SK-N-SH (cell line): ENCODE results near the gene SERPINH1. TPM values are rescaled to one million over a fixed set of nuclear protein-coding genes. Genes with fewer than 3 reads are reported as not detected.

Source experiments
- CTCF ChIA-PET: fragments of 300-600, 350-600 bp; formaldehyde crosslinking; extraction: SDS; loops from one replicate; lab custom pipeline; 2021; lab: Yijun Ruan, JAX
- POLR2A ChIA-PET: fragments of 350-600 bp; sonication (Branson Sonifier 250); formaldehyde crosslinking; extraction: SDS; loops from one replicate; lab custom pipeline; 2020; ENCODE audit warnings: antibody characterized with exemption, inconsistent platforms; lab: Yijun Ruan, JAX
- DNase-seq: peaks from one replicate; pipeline ENCODE4 v3.0.0; 2012
- H2AFZ ChIP-seq: fragments of 200-600 bp; sonication (generic); 2 replicates; pipeline ENCODE4 v1.8.1; 2016; ENCODE audit warnings: antibody characterized with exemption, mild to moderate bottlenecking, low read depth
- H3F3A ChIP-seq: fragments of 200-600 bp; sonication (generic); replicated peaks from 2 replicates; pipeline ENCODE3; 2016; ENCODE audit warnings: antibody characterized with exemption, mild to moderate bottlenecking; ENCODE audit not compliant: insufficient read depth
- H3K27ac ChIP-seq, 2 experiments: fragments of 200-500 bp in 1 of 2; fragments of 200-600 bp in 1 of 2; sonication (Bioruptor generic) in 1 of 2; sonication (generic), shearing (Covaris generic) in 1 of 2; 2 replicates each; pipeline versions ENCODE4 v1.5.1 to v1.6.1; 2014 to 2016; ENCODE audit warnings: low read depth in 2 of 2, inconsistent platforms in 1 of 2, low read length in 1 of 2, mild to moderate bottlenecking in 1 of 2, mixed read lengths in 1 of 2
- H3K27me3 ChIP-seq: fragments of 200-600 bp; sonication (generic), shearing (Covaris generic); 2 replicates; pipeline ENCODE4 v1.6.1; 2016; ENCODE audit warnings: mixed run types; ENCODE audit not compliant: insufficient read depth
- H3K36me3 ChIP-seq, 2 experiments: fragments of 200-500 bp in 1 of 2; fragments of 200-600 bp in 1 of 2; sonication (Bioruptor generic) in 1 of 2; sonication (generic) in 1 of 2; replicated peaks in 1 of 2; 2 replicates each; pipeline versions ENCODE3 to v1.5.1; 2014 to 2016; ENCODE audit warnings: low read length in 1 of 2, mild to moderate bottlenecking in 1 of 2; ENCODE audit not compliant: insufficient read depth in 2 of 2, control insufficient read depth in 1 of 2
- H3K4me1 ChIP-seq, 2 experiments: fragments of 200-500 bp in 1 of 2; fragments of 200-600 bp in 1 of 2; sonication (Bioruptor generic) in 1 of 2; sonication (generic), shearing (Covaris generic) in 1 of 2; 2 replicates each; pipeline versions ENCODE4 v1.5.1 to v1.6.1; 2014 to 2016; ENCODE audit warnings: low read depth in 1 of 2, low read length in 1 of 2, mixed run types in 1 of 2; ENCODE audit not compliant: insufficient read depth in 2 of 2, control insufficient read depth in 1 of 2
- H3K4me2 ChIP-seq: fragments of 200-600 bp; sonication (generic), shearing (Covaris generic); 2 replicates; pipeline ENCODE4 v1.6.1; 2017; ENCODE audit warnings: mixed run types
- H3K4me3 ChIP-seq, 2 experiments: fragments of 200-500 bp in 1 of 2; fragments of 200-600 bp in 1 of 2; sonication (Bioruptor generic) in 1 of 2; sonication (generic), shearing (Covaris generic) in 1 of 2; 2 replicates each; pipeline versions ENCODE4 v1.5.1 to v1.8.1; 2014 to 2016; ENCODE audit warnings: low read depth in 2 of 2, inconsistent platforms in 1 of 2, low read length in 1 of 2, mild to moderate bottlenecking in 1 of 2, mixed read lengths in 1 of 2, moderate library complexity in 1 of 2
- H3K79me2 ChIP-seq: fragments of 200-600 bp; sonication (generic); 2 replicates; pipeline ENCODE4 v1.8.1; 2017; ENCODE audit warnings: mild to moderate bottlenecking; ENCODE audit not compliant: insufficient read depth
- H3K9ac ChIP-seq: fragments of 200-600 bp; sonication (generic); 2 replicates; pipeline ENCODE4 v1.6.1; 2017; ENCODE audit warnings: mixed run types
- H3K9me2 ChIP-seq: fragments of 200-600 bp; sonication (generic); 2 replicates; pipeline ENCODE4 v1.6.1; 2017; ENCODE audit warnings: mixed run types
- H3K9me3 ChIP-seq: fragments of 200-600 bp; sonication (generic); 2 replicates; pipeline ENCODE4 v1.6.1; 2017; ENCODE audit warnings: mixed run types, mild to moderate bottlenecking, moderate library complexity
- H4K20me1 ChIP-seq: fragments of 200-600 bp; sonication (generic); 2 replicates; pipeline ENCODE4 v1.6.1; 2017; ENCODE audit warnings: mild to moderate bottlenecking, mixed run types; ENCODE audit not compliant: insufficient read depth
- ELF1 ChIP-seq: IDR thresholded peaks from 2 replicates; pipeline ENCODE4 v1.4.0; 2012
- EP300 ChIP-seq, 2 experiments: IDR thresholded peaks; 2 replicates each; pipeline versions ENCODE4 v1.4.0 to v1.6.1; 2012; ENCODE audit warnings: borderline replicate concordance in 1 of 2, low read depth in 1 of 2, low read length in 1 of 2
- FOXJ3 ChIP-seq: sonication (generic); formaldehyde crosslinking; IDR thresholded peaks from 2 replicates; pipeline ENCODE4 v1.5.1; 2020; ENCODE audit warnings: mild to moderate bottlenecking, missing genetic modification reagents
- FOXM1 ChIP-seq: IDR thresholded peaks from 2 replicates; pipeline ENCODE4 v1.4.0; 2012; ENCODE audit warnings: low read depth, mild to moderate bottlenecking
- MXI1 ChIP-seq: IDR thresholded peaks from 2 replicates; pipeline ENCODE4 v1.6.1; 2012; ENCODE audit warnings: mild to moderate bottlenecking, low read depth, low read length, improper control_type of control experiment
- NFIC ChIP-seq: IDR thresholded peaks from 2 replicates; pipeline ENCODE4 v1.4.0; 2012; ENCODE audit warnings: borderline replicate concordance
- RFX5 ChIP-seq: IDR thresholded peaks from 2 replicates; pipeline ENCODE4 v1.6.1; 2012; ENCODE audit warnings: mild to moderate bottlenecking, improper control_type of control experiment, low read length
- SIN3A ChIP-seq: IDR thresholded peaks from 2 replicates; pipeline ENCODE4 v1.6.1; 2012; ENCODE audit warnings: low read depth, mild to moderate bottlenecking, low read length, moderate library complexity, borderline replicate concordance
- TAF1 ChIP-seq: IDR thresholded peaks from 2 replicates; pipeline ENCODE4 v1.6.1; 2012; ENCODE audit warnings: low read depth, mild to moderate bottlenecking, low read length, moderate library complexity, borderline replicate concordance
- WGBS: methylation state at CpG from one replicate; pipeline ENCODE4 v1.1.6; 2017; ENCODE audit warnings: low lambda C conversion rate; 5-methylcytosine and 5-hydroxymethylcytosine counted together
- polyA plus RNA-seq, 3 experiments: library from polyadenylated mRNA; depleted of rRNA; stranded (reverse); fragments of >200 nt; gene quantifications; 2 replicates each; pipeline ENCODE4 v1.2.3, GENCODE V29; 2012
- TF ChIP-seq, protein P1 (sequence below): fragments of 150-350 bp; IDR thresholded peaks from 2 replicates; pipeline ENCODE4 v1.6.1; 2017; ENCODE audit warnings: antibody characterized with exemption, low read length, low read depth, borderline replicate concordance
- TF ChIP-seq, protein P2 (sequence below): IDR thresholded peaks from 2 replicates; pipeline ENCODE4 v1.4.0; 2012; ENCODE audit warnings: low read depth, borderline replicate concordance
- TF ChIP-seq, protein P3 (sequence below): fragments of 200-600 bp; sonication (generic); IDR thresholded peaks from 2 replicates; pipeline ENCODE4 v1.6.1; 2017; ENCODE audit warnings: antibody characterized with exemption, mild to moderate bottlenecking, moderate library complexity
- TF ChIP-seq, protein P4 (sequence below): fragments of 150-350 bp; IDR thresholded peaks from 2 replicates; pipeline ENCODE4 v1.6.1; 2016; ENCODE audit warnings: mild to moderate bottlenecking, low read depth, low read length

The SERPINH1 gene
- polyA plus RNA-seq, 1 of the 3 experiments (the other 2 are of a cell fraction) = 293 TPM

DNA sequence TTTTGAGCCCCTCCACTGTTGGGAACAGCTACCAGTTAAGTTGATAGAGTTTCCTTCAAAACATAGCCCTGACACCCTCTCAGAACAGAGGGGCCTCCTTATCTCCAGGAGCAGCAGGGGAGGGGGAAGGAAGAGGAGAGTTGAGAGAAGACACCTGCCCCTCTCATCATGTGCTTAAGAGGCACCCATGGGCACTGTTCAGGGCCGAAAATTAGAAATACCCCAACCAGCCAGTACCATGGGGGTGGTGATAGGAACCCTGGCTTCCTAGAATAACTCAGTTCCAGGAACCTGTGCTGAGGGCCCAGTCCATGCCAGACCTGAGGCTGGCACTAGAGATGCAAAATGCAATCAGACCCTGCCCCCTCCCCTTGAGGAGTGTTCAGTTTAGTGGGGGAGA is 27.0 kb upstream of the SERPINH1 start:
- Histone ChIP-seq H3K36me3 (no peaks in the 10 kb centered on the region), H3K4me1 (peaks cover 0 to 10% of the 10 kb centered on the region in 2 experiments; a peak in 1 of 4 replicates), H3K9me2 (no peaks in the 10 kb centered on the region), H3K27me3 (no peaks in the 10 kb centered on the region), H3K4me3 (no peak overlapping the region), H3K9me3 (no peaks in the 10 kb centered on the region), H2AFZ (no peak overlapping the region), H3K4me2 (no peak overlapping the region), H3F3A (no peaks in the 10 kb centered on the region), H3K9ac (no peak overlapping the region), H3K79me2 (no peaks in the 10 kb centered on the region), H4K20me1 (no peaks in the 10 kb centered on the region), H3K27ac (no peak overlapping the region)
- no peak for DNase-seq
- no CpG with 5 or more reads among the region's 1 CpG for WGBS
- CTCF ChIA-PET = interaction anchor here (0.6 to 15.4 kb wide), 9 partner anchors 9 to 207 kb away, joined by 3 to 275 read pairs (median 6); partner anchors contain the start of genes GDPD5 and KLHL35
- POLR2A ChIA-PET = no interaction called here
- TF ChIP-seq, protein P1, sequence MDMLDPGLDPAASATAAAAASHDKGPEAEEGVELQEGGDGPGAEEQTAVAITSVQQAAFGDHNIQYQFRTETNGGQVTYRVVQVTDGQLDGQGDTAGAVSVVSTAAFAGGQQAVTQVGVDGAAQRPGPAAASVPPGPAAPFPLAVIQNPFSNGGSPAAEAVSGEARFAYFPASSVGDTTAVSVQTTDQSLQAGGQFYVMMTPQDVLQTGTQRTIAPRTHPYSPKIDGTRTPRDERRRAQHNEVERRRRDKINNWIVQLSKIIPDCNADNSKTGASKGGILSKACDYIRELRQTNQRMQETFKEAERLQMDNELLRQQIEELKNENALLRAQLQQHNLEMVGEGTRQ = no peak
- TF ChIP-seq NFIC (no peak), RFX5 (no peak), FOXM1 (no peak), TAF1 (no peak), FOXJ3 (CRISPR knock-in tag) (no peak), EP300 (IDR thresholded peaks at IDR 0.05; ENCODE audit: borderline replicate concordance in 1 of 2, low read depth in 1 of 2, low read length in 1 of 2) (no peak), MXI1 (no peak), ELF1 (no peak), SIN3A (no peak)
- TF ChIP-seq, protein P2, sequence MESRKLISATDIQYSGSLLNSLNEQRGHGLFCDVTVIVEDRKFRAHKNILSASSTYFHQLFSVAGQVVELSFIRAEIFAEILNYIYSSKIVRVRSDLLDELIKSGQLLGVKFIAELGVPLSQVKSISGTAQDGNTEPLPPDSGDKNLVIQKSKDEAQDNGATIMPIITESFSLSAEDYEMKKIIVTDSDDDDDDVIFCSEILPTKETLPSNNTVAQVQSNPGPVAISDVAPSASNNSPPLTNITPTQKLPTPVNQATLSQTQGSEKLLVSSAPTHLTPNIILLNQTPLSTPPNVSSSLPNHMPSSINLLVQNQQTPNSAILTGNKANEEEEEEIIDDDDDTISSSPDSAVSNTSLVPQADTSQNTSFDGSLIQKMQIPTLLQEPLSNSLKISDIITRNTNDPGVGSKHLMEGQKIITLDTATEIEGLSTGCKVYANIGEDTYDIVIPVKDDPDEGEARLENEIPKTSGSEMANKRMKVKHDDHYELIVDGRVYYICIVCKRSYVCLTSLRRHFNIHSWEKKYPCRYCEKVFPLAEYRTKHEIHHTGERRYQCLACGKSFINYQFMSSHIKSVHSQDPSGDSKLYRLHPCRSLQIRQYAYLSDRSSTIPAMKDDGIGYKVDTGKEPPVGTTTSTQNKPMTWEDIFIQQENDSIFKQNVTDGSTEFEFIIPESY = no peak
- TF ChIP-seq, protein P3, sequence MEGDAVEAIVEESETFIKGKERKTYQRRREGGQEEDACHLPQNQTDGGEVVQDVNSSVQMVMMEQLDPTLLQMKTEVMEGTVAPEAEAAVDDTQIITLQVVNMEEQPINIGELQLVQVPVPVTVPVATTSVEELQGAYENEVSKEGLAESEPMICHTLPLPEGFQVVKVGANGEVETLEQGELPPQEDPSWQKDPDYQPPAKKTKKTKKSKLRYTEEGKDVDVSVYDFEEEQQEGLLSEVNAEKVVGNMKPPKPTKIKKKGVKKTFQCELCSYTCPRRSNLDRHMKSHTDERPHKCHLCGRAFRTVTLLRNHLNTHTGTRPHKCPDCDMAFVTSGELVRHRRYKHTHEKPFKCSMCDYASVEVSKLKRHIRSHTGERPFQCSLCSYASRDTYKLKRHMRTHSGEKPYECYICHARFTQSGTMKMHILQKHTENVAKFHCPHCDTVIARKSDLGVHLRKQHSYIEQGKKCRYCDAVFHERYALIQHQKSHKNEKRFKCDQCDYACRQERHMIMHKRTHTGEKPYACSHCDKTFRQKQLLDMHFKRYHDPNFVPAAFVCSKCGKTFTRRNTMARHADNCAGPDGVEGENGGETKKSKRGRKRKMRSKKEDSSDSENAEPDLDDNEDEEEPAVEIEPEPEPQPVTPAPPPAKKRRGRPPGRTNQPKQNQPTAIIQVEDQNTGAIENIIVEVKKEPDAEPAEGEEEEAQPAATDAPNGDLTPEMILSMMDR = no peak
- TF ChIP-seq, protein P4, sequence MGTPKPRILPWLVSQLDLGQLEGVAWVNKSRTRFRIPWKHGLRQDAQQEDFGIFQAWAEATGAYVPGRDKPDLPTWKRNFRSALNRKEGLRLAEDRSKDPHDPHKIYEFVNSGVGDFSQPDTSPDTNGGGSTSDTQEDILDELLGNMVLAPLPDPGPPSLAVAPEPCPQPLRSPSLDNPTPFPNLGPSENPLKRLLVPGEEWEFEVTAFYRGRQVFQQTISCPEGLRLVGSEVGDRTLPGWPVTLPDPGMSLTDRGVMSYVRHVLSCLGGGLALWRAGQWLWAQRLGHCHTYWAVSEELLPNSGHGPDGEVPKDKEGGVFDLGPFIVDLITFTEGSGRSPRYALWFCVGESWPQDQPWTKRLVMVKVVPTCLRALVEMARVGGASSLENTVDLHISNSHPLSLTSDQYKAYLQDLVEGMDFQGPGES = no peak
